A673 (cell line): ENCODE data around the gene ZNF668.

Experiments used
- EZH2 ChIP-seq: fragments of 200-600 bp; sonication (generic); IDR thresholded peaks from 2 replicates; pipeline ENCODE4 v1.6.1; 2017; ENCODE audit warnings: borderline replicate concordance, low read depth, mild to moderate bottlenecking, mixed read lengths, antibody characterized with exemption, low read length; ENCODE audit not compliant: poor library complexity, severe bottlenecking
- TF ChIP-seq, protein P1 (sequence below): fragments of 300-800, 200-600 bp; sonication (generic); conservative IDR thresholded peaks from 2 replicates; pipeline ENCODE4 v1.5.1; 2017; ENCODE audit warnings: low read depth, mild to moderate bottlenecking, antibody characterized with exemption, low read length, moderate library complexity, mixed read lengths

DNA sequence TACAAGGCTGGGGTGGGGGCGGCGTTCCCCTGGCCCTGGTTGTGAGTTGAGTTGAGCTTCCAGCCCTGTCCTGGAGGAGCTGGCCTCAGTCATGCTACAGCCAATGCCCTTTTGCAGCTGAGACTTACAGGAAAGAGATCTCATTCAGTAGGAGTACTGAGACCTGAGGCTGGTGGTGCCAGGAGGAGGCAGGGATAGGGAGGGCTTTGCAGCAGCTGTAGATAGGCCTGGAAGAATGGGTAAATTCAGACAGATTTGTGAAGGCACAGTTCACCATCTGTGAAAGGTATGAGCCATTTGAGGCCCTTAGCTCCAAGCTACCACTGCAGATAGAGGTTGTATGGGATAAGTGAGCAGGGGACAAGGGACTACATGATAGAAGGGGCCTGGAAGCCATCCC, 35.0 kb downstream of the ZNF668 start:
- TF ChIP-seq, protein P1, sequence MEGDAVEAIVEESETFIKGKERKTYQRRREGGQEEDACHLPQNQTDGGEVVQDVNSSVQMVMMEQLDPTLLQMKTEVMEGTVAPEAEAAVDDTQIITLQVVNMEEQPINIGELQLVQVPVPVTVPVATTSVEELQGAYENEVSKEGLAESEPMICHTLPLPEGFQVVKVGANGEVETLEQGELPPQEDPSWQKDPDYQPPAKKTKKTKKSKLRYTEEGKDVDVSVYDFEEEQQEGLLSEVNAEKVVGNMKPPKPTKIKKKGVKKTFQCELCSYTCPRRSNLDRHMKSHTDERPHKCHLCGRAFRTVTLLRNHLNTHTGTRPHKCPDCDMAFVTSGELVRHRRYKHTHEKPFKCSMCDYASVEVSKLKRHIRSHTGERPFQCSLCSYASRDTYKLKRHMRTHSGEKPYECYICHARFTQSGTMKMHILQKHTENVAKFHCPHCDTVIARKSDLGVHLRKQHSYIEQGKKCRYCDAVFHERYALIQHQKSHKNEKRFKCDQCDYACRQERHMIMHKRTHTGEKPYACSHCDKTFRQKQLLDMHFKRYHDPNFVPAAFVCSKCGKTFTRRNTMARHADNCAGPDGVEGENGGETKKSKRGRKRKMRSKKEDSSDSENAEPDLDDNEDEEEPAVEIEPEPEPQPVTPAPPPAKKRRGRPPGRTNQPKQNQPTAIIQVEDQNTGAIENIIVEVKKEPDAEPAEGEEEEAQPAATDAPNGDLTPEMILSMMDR: no peak
- no peak for TF ChIP-seq EZH2
